ENCODE results near the gene ISM1. TPM values are rescaled to one million over a fixed set of nuclear protein-coding genes. Genes with fewer than 3 reads are reported as not detected.

The ISM1 gene
- total RNA-seq, 2 donors from 2014 or later = 0.24 to 1.1 TPM

DNA sequence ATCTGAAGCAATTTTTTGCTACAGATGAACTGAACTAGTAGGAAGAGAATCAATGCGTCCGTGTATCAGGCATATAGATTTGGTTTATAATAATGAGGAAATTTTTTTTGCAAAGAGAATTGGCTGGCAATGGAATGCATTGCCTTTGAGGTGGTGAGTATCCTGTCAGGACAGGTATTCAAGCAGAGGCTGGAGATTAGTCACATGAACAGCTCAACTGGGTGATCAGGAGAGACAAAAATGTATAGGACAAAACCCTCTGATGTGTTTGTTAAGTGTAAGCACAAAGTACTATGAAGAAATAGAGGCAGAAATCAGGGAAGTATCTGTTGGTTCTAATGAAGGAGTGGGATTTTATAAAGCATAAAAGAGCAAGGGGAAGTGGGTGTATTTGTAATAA, 80.5 kb downstream of the ISM1 start:
- Mint-ChIP-seq H3K36me3 (ENCODE audit: low read depth) (peaks cover 2% of the 10 kb centered on the region), H3K27me3 (ENCODE audit: insufficient read depth) (no peaks in the 10 kb centered on the region), H3K27ac (no peak overlapping the region), H3K9me3 (peaks cover 6% of the 10 kb centered on the region), H3K4me3 (no peak overlapping the region), H3K4me1 (peaks cover 5% of the 10 kb centered on the region)
- Histone ChIP-seq H3K9ac (ENCODE audit: extremely low read depth, low read length, poor library complexity, severe bottlenecking) (no peak overlapping the region), H3K4me1 (ENCODE audit: control insufficient read depth, insufficient read depth, low read length) (no peaks in the 10 kb centered on the region), H3K36me3 (ENCODE audit: control insufficient read depth, insufficient read depth, low read length) (no peaks in the 10 kb centered on the region), H3K9me3 (ENCODE audit: control insufficient read depth, low read length) (peaks cover 4% of the 10 kb centered on the region), H3K4me3 (ENCODE audit: low read length) (no peak overlapping the region), H3K27me3 (ENCODE audit: control insufficient read depth, insufficient read depth, low read length, poor library complexity, severe bottlenecking) (no peaks in the 10 kb centered on the region), H3K27ac (ENCODE audit: low read depth, low read length) (no peak overlapping the region)
- WGBS, 2 experiments (ENCODE audit: insufficient coverage in 1 of 2, insufficient read length in 1 of 2) = 91 to 100% methylated on average over 2 of the region's 2 CpGs
- no peak for DNase-seq
- TF ChIP-seq, protein P1, sequence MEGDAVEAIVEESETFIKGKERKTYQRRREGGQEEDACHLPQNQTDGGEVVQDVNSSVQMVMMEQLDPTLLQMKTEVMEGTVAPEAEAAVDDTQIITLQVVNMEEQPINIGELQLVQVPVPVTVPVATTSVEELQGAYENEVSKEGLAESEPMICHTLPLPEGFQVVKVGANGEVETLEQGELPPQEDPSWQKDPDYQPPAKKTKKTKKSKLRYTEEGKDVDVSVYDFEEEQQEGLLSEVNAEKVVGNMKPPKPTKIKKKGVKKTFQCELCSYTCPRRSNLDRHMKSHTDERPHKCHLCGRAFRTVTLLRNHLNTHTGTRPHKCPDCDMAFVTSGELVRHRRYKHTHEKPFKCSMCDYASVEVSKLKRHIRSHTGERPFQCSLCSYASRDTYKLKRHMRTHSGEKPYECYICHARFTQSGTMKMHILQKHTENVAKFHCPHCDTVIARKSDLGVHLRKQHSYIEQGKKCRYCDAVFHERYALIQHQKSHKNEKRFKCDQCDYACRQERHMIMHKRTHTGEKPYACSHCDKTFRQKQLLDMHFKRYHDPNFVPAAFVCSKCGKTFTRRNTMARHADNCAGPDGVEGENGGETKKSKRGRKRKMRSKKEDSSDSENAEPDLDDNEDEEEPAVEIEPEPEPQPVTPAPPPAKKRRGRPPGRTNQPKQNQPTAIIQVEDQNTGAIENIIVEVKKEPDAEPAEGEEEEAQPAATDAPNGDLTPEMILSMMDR (conservative IDR thresholded peaks at IDR 0.05) = no peak

DNA sequence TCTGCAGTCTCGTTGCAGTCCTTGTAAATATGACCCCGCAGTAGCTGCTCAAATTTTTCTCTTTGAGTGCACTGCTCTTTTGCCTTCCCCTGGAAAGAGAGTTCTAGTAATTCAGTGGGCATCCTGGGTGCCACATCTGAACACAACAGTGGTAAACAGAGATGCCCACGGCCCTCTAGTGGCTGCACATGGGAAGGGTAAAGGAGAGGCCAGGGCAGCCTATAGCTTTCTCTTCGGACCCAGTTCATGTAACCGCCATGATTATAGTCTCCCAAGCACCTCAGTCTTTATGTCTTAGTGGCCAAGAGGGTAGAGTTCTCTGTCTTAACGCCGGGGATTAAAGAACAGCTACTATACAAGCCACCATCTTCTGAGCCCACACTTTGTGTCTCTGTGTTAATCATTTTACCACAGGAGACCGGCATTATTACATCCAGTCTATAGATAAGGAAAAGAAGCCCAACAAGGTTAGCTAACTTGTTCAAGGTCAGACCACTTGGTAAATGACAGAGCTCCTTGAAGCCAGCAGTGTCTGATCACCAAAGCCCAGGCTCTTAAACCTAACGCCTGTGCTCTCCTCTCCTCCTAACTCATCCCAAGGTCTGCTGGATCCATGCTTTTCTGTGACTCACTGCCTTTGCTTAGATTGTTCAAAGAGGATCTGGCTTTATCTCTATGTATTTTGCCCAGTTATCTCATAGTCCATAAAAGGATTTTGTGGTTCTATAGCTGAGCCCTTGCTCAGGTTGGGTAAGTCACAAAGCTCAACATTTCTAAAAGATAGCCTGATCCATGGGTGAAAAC, 81.8 kb downstream of the ISM1 start:
- WGBS, 2 experiments (ENCODE audit: insufficient coverage in 1 of 2, insufficient read length in 1 of 2) = 93 to 95% methylated on average over 5 to 8 of the region's 9 CpGs
- H3K36me3 Mint-ChIP-seq (ENCODE audit: low read depth) = peaks cover 2% of the 10 kb centered on the region
- peak; percentile 76 for DNase-seq

DNA sequence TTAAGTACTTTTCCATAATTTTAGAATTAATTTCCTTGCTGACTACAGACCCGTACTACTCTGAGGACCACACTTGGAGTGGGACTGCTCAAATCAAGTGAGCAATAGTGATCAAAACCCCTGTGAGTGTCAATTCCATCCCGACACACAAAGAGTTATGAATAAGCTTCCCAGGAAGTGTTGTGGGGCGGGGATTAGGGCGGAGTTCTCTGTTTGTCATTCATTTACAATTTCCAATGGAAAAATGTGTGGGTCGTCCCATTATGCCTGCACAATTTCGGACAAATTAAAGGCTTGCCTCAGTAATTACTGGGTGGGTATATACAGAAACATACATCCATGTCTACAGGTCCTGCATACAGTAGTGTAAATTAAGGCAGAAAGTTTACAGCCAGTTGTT, 84.2 kb downstream of the ISM1 start:
- H3K36me3 ChIP-seq (ENCODE audit: control insufficient read depth, insufficient read depth, low read length) = no peaks in the 10 kb centered on the region
- peaks cover 4% of the 10 kb centered on the region for H3K9me3 ChIP-seq (ENCODE audit: control insufficient read depth, low read length)
- no peak overlapping the region for H3K27ac Mint-ChIP-seq
- H3K27me3 ChIP-seq (ENCODE audit: control insufficient read depth, insufficient read depth, low read length, poor library complexity, severe bottlenecking) = no peaks in the 10 kb centered on the region
- no peak overlapping the region for H3K4me3 Mint-ChIP-seq
- no peaks in the 10 kb centered on the region for H3K4me1 ChIP-seq (ENCODE audit: control insufficient read depth, insufficient read depth, low read length)
- WGBS, 2 experiments (ENCODE audit: insufficient coverage in 1 of 2, insufficient read length in 1 of 2) = 90 to 97% methylated on average over 2 to 6 of the region's 6 CpGs
- peaks cover 6% of the 10 kb centered on the region for H3K9me3 Mint-ChIP-seq
- peaks cover 2% of the 10 kb centered on the region for H3K36me3 Mint-ChIP-seq (ENCODE audit: low read depth)
- H3K27ac ChIP-seq (ENCODE audit: low read depth, low read length) = no peak overlapping the region
- H3K9ac ChIP-seq (ENCODE audit: extremely low read depth, low read length, poor library complexity, severe bottlenecking) = no peak overlapping the region
- no peaks in the 10 kb centered on the region for H3K27me3 Mint-ChIP-seq (ENCODE audit: insufficient read depth)
- TF ChIP-seq, protein P1 (conservative IDR thresholded peaks at IDR 0.05) = no peak
- DNase-seq = no peak
- H3K4me1 Mint-ChIP-seq = peaks cover 12% of the 10 kb centered on the region
- H3K4me3 ChIP-seq (ENCODE audit: low read length) = no peak overlapping the region

More for the DNA sequence above, 81.8 kb downstream of the ISM1 start:
- no peak overlapping the region for H3K27ac ChIP-seq (ENCODE audit: low read depth, low read length)
- Mint-ChIP-seq H3K9me3 (peaks cover 6% of the 10 kb centered on the region), H3K27me3 (ENCODE audit: insufficient read depth) (no peaks in the 10 kb centered on the region), H3K4me3 (no peak overlapping the region), H3K27ac (no peak overlapping the region), H3K4me1 (peaks cover 10% of the 10 kb centered on the region)
- TF ChIP-seq, protein P1 (conservative IDR thresholded peaks at IDR 0.05) = peak; percentile 87
- H3K4me1 ChIP-seq (ENCODE audit: control insufficient read depth, insufficient read depth, low read length) = no peaks in the 10 kb centered on the region
- H3K9ac ChIP-seq (ENCODE audit: extremely low read depth, low read length, poor library complexity, severe bottlenecking) = no peak overlapping the region
- no peak overlapping the region for H3K4me3 ChIP-seq (ENCODE audit: low read length)
- peaks cover 4% of the 10 kb centered on the region for H3K9me3 ChIP-seq (ENCODE audit: control insufficient read depth, low read length)
- no peaks in the 10 kb centered on the region for H3K27me3 ChIP-seq (ENCODE audit: control insufficient read depth, insufficient read depth, low read length, poor library complexity, severe bottlenecking)
- no peaks in the 10 kb centered on the region for H3K36me3 ChIP-seq (ENCODE audit: control insufficient read depth, insufficient read depth, low read length)
